Measurements from ENCODE around the gene KCNMA1.

The KCNMA1 gene

DNA sequence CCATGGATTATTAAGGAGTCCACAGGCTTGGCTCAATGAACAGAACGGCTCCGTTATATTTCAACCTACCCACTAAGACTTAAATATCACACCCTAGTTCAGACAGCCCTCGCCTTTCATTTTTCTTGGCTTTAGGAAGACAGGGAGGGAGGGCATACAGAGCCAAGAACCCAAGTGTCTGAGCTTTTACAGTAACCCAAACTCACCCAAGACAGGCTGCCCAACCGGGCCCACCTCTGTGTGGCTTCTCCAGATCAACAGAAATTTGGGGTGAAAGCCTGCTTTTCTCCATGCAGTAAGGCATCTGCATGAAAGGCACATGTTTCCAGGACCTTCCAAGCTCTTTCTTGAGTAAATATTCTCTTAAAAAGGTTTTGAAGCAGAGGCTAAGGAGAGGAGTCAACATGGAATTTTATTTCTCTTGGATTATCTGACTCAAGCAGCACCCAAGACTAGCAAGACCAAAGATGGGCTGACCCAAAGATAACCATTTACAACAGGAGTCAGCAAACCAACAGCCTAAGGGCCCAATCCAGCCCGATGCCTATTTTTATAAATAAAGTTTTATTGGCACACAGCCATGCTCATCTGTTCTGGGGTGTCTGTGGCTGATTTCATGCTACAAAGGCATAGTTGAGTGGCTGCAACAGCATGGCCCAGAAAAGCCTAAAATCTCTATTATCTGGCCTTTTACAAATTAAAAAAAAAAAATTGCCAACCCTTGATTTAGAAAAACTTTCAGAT, 90.1 kb downstream of the KCNMA1 start:
- H3K36me3 ChIP-seq (ENCODE audit: control insufficient read depth, insufficient read depth, low read length), result no peaks in the 10 kb centered on the region
- no peak for DNase-seq (ENCODE audit: low read depth, low spot score)
- H3K4me1 ChIP-seq (ENCODE audit: control insufficient read depth, insufficient read depth, low read length), result no peaks in the 10 kb centered on the region
- H3K27me3 ChIP-seq (ENCODE audit: control insufficient read depth, insufficient read depth, low read length), result no peaks in the 10 kb centered on the region
- H3K4me3 ChIP-seq (ENCODE audit: low read length), result no peak overlapping the region
- WGBS (ENCODE audit: insufficient coverage, insufficient read length), result no CpG with 5 or more reads among the region's 5 CpGs
- no peaks in the 10 kb centered on the region for H3K9me3 ChIP-seq (ENCODE audit: control insufficient read depth, insufficient read depth, low read length)
- no peak overlapping the region for H3K27ac ChIP-seq (ENCODE audit: low read length)

DNA sequence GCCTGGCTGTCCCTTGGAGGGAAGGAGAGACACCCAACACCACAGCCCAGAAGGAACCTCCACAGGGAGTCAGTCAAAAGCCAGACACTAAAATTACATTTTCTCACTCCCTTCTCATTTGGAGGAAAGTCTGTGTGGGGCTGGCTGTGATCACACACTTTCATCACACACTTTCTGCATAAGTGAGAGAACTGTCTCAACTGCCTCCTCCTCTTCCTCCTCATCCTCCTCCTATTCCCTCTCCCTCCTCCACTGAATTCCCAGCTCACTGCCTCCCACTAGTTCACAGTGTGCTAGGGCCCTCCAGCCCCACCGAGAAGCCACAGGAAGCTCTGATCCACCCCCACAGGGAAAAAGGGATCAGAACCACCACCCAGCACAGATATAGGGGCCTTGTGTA, 91.6 kb downstream of the KCNMA1 start:
- no peak overlapping the region for H3K27ac ChIP-seq (ENCODE audit: low read length)
- H3K27me3 ChIP-seq (ENCODE audit: control insufficient read depth, insufficient read depth, low read length), result no peaks in the 10 kb centered on the region
- no peak for DNase-seq (ENCODE audit: low read depth, low spot score)
- H3K9me3 ChIP-seq (ENCODE audit: control insufficient read depth, insufficient read depth, low read length), result no peaks in the 10 kb centered on the region
- H3K4me3 ChIP-seq (ENCODE audit: low read length), result no peak overlapping the region
- H3K4me1 ChIP-seq (ENCODE audit: control insufficient read depth, insufficient read depth, low read length), result no peaks in the 10 kb centered on the region
- WGBS (ENCODE audit: insufficient coverage, insufficient read length), result no CpG with 5 or more reads among the region's 1 CpG
- H3K36me3 ChIP-seq (ENCODE audit: control insufficient read depth, insufficient read depth, low read length), result no peaks in the 10 kb centered on the region

DNA sequence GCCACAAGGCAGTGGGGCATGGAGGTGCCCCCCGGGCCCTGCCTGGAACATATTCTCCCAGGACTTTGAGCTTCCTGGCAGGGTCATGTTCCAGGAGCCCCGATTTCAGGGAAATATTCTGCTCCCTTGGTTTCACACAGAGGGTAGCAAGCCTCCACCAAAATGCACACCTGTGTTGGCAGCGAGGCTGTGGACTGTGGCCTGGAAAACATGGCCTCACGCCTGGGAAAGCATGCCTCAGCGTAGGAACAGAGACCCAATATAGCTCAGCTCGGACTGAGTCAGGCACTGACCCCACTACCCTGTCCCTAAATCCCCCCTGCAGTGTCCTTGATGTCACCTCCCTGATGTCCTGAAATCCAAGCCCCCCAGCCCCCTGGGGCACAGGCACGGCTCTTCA, 92.0 kb downstream of the KCNMA1 start:
- no CpG with 5 or more reads among the region's 7 CpGs for WGBS (ENCODE audit: insufficient coverage, insufficient read length)

DNA sequence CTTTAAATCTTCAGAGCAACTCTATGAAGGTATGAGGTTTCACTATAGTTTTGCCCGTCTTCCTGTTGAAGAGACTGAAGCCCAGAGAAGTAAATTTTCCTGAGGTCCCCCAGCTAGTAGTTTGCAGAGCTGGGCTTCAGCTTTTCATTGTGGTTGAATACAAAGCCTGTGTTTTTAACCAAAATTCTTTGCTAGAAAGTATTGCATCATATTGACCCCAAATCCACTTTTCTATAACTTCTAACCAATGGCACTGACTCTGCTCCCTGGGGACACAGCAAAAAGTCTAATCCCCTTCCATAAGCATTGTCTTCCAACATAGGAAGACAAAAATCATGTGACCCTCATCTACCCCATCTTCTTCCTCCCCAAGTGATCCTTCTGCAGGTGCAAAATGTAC, 93.0 kb downstream of the KCNMA1 start:
- H3K4me3 ChIP-seq (ENCODE audit: low read length), result no peak overlapping the region
- no peaks in the 10 kb centered on the region for H3K27me3 ChIP-seq (ENCODE audit: control insufficient read depth, insufficient read depth, low read length)
- no peaks in the 10 kb centered on the region for H3K9me3 ChIP-seq (ENCODE audit: control insufficient read depth, insufficient read depth, low read length)
- H3K36me3 ChIP-seq (ENCODE audit: control insufficient read depth, insufficient read depth, low read length), result no peaks in the 10 kb centered on the region
- WGBS (ENCODE audit: insufficient coverage, insufficient read length), result no CpG with 5 or more reads among the region's 1 CpG
- no peak overlapping the region for H3K27ac ChIP-seq (ENCODE audit: low read length)
- no peak for DNase-seq (ENCODE audit: low read depth, low spot score)
- H3K4me1 ChIP-seq (ENCODE audit: control insufficient read depth, insufficient read depth, low read length), result no peaks in the 10 kb centered on the region

More for the DNA sequence above, 92.0 kb downstream of the KCNMA1 start:
- H3K36me3 ChIP-seq (ENCODE audit: control insufficient read depth, insufficient read depth, low read length), result no peaks in the 10 kb centered on the region
- H3K4me3 ChIP-seq (ENCODE audit: low read length), result no peak overlapping the region
- no peaks in the 10 kb centered on the region for H3K9me3 ChIP-seq (ENCODE audit: control insufficient read depth, insufficient read depth, low read length)
- H3K27ac ChIP-seq (ENCODE audit: low read length), result no peak overlapping the region
- no peak for DNase-seq (ENCODE audit: low read depth, low spot score)
- H3K4me1 ChIP-seq (ENCODE audit: control insufficient read depth, insufficient read depth, low read length), result no peaks in the 10 kb centered on the region
- H3K27me3 ChIP-seq (ENCODE audit: control insufficient read depth, insufficient read depth, low read length), result no peaks in the 10 kb centered on the region

DNA sequence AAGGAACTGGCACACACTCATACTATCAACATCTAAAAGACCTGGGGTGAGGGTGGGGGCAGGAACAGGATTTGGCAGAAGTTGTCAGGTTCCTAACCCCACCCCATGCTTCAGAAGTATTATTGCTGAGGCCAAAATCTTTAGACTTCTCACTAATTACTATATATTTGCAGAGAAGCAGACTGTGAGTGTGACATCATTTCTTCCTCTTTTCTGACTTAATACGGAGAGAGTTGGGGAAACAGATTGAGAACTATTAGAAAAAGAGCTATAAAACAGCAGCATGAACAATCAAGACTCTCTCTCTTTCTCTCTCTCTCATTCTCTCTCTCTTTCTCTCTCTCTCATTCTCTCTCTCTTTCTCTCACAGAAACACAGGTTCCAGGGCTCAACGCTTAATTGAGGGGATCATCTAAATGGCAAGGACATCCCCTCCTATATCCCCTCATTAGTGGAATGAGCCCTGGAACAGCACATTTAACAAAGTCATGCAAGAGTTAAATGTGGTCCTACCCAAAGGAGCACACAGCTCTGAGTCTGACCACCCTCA, 94.8 kb downstream of the KCNMA1 start:
- no peaks in the 10 kb centered on the region for H3K36me3 ChIP-seq (ENCODE audit: control insufficient read depth, insufficient read depth, low read length)
- H3K4me3 ChIP-seq (ENCODE audit: low read length), result no peak overlapping the region
- H3K27me3 ChIP-seq (ENCODE audit: control insufficient read depth, insufficient read depth, low read length), result no peaks in the 10 kb centered on the region
- no peak for DNase-seq (ENCODE audit: low read depth, low spot score)
- no peaks in the 10 kb centered on the region for H3K4me1 ChIP-seq (ENCODE audit: control insufficient read depth, insufficient read depth, low read length)
- no CpG with 5 or more reads among the region's 2 CpGs for WGBS (ENCODE audit: insufficient coverage, insufficient read length)
- no peak overlapping the region for H3K27ac ChIP-seq (ENCODE audit: low read length)
- no peaks in the 10 kb centered on the region for H3K9me3 ChIP-seq (ENCODE audit: control insufficient read depth, insufficient read depth, low read length)

DNA sequence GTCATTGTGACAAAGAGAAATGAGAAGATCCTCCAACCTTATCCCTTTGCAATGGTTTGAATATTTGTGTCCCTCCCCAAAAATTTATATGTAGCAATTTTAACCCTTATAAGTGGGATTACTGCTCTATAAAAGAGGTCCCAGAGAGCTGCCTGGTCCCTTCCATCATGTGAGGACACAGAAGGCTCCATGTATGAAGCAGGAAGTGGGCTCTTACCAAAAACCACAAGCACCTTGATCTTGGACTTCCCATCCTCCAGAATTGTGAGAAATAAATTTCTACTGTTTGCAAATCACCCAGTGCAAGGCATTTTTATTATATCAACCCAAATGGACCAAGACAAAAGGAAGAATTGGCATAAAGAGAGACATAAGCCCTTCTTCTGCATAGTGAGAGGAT, 95.7 kb downstream of the KCNMA1 start:
- DNase-seq (ENCODE audit: low read depth, low spot score), result no peak
- no peaks in the 10 kb centered on the region for H3K27me3 ChIP-seq (ENCODE audit: control insufficient read depth, insufficient read depth, low read length)
- no peak overlapping the region for H3K4me3 ChIP-seq (ENCODE audit: low read length)
- H3K27ac ChIP-seq (ENCODE audit: low read length), result no peak overlapping the region
- H3K9me3 ChIP-seq (ENCODE audit: control insufficient read depth, insufficient read depth, low read length), result no peaks in the 10 kb centered on the region
- no peaks in the 10 kb centered on the region for H3K4me1 ChIP-seq (ENCODE audit: control insufficient read depth, insufficient read depth, low read length)
- no peaks in the 10 kb centered on the region for H3K36me3 ChIP-seq (ENCODE audit: control insufficient read depth, insufficient read depth, low read length)

DNA sequence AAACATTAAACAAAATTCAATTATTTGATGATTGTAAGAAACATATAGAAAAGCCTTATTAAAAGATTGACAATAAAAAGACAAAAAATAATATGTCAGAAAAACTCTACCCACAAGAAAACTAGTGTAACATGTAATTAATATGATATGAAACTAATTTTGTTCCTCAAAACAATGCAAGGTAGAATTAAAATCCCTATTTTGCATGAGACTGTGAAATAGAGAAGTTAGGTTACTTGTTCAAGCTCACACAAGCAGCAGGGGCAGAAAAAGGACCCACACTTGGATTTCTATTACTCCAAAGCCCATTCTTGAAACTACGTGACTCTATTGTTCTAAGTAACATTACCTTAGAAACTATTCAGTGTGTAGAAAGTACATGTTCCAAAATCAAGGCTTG, 96.4 kb downstream of the KCNMA1 start:
- WGBS (ENCODE audit: insufficient coverage, insufficient read length), result no CpG with 5 or more reads among the region's 1 CpG

DNA sequence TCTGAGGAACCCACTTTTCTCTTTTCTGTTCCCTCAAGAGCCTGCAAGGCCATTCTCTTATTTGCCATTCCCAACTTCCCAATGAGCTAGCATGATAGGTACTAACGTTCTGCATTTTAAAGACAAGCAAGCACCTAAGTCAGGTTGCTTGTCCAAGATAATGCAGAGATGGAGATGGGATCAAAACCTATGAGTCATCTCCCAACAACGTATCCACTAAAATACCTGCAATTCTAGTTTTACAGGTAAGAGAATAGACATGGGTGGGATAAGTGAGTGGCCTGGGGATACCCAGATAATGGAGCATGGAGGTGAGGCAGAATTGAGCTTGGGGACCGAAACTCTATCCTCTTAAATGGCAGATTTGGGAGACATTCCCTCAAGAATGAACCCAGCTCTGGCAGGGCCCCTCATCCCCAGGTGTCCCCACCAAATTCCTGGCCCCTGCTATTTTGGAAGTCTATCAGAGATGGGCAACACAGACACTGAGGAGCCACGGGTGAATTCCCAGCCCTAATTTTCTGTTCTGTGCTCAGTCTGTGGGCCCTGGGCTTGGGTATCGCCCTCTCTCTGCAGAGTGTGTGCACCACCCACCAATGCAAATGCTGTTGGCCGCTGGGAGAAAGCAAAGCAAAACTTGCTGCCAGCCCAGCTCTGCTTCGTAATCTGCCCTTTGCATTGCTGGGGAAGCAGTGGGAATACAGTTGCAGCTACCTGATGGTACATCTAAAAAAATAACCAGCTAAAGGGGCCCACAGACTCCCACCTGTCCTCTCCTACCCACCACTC, 98.3 kb downstream of the KCNMA1 start:
- Histone ChIP-seq H3K4me1 (ENCODE audit: control insufficient read depth, insufficient read depth, low read length) (no peaks in the 10 kb centered on the region), H3K4me3 (ENCODE audit: low read length) (no peak overlapping the region)
- WGBS (ENCODE audit: insufficient coverage, insufficient read length), result no CpG with 5 or more reads among the region's 7 CpGs

More for the DNA sequence above, 96.4 kb downstream of the KCNMA1 start:
- no peak for DNase-seq (ENCODE audit: low read depth, low spot score)
- no peaks in the 10 kb centered on the region for H3K36me3 ChIP-seq (ENCODE audit: control insufficient read depth, insufficient read depth, low read length)
- no peak overlapping the region for H3K4me3 ChIP-seq (ENCODE audit: low read length)
- H3K4me1 ChIP-seq (ENCODE audit: control insufficient read depth, insufficient read depth, low read length), result no peaks in the 10 kb centered on the region
- no peaks in the 10 kb centered on the region for H3K9me3 ChIP-seq (ENCODE audit: control insufficient read depth, insufficient read depth, low read length)
- H3K27me3 ChIP-seq (ENCODE audit: control insufficient read depth, insufficient read depth, low read length), result no peaks in the 10 kb centered on the region
- H3K27ac ChIP-seq (ENCODE audit: low read length), result no peak overlapping the region

DNA sequence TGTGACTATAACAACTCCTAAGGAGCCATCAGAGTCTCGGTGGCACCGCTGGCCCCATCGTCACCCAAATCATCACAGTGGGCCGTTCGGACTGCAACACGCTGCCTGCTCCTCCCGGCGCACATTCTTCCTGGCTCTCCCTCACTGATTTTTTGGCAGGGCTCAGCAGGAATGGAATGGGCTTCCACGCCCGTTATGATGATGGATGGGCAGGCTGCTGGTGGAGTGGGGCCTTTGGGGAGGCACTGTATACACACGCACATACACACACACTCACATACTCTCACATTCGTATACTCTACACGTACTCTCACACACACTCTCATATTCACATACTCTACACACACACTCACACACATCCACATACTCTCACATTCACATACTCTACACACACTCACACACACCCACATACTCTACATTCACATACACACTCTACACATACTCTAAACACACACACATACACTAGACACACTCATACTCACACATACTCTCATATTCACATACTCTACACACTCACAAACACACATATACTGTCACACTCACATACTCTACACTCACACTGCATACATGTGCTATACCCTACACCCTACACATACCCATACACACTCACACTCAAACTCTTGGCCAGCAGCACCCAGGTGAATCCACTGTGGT, 99.8 kb downstream of the KCNMA1 start:
- Histone ChIP-seq H3K36me3 (ENCODE audit: control insufficient read depth, insufficient read depth, low read length) (no peaks in the 10 kb centered on the region), H3K4me3 (ENCODE audit: low read length) (no peak overlapping the region), H3K27ac (ENCODE audit: low read length) (no peak overlapping the region), H3K4me1 (ENCODE audit: control insufficient read depth, insufficient read depth, low read length) (no peaks in the 10 kb centered on the region), H3K9me3 (ENCODE audit: control insufficient read depth, insufficient read depth, low read length) (no peaks in the 10 kb centered on the region), H3K27me3 (ENCODE audit: control insufficient read depth, insufficient read depth, low read length) (no peaks in the 10 kb centered on the region)
- no peak for DNase-seq (ENCODE audit: low read depth, low spot score)
- 100% methylated on average over 2 of the region's 13 CpGs for WGBS (ENCODE audit: insufficient coverage, insufficient read length)

More for the DNA sequence above, 98.3 kb downstream of the KCNMA1 start:
- Histone ChIP-seq H3K36me3 (ENCODE audit: control insufficient read depth, insufficient read depth, low read length) (no peaks in the 10 kb centered on the region), H3K27ac (ENCODE audit: low read length) (no peak overlapping the region), H3K9me3 (ENCODE audit: control insufficient read depth, insufficient read depth, low read length) (no peaks in the 10 kb centered on the region), H3K27me3 (ENCODE audit: control insufficient read depth, insufficient read depth, low read length) (no peaks in the 10 kb centered on the region)
- no peak for DNase-seq (ENCODE audit: low read depth, low spot score)

DNA sequence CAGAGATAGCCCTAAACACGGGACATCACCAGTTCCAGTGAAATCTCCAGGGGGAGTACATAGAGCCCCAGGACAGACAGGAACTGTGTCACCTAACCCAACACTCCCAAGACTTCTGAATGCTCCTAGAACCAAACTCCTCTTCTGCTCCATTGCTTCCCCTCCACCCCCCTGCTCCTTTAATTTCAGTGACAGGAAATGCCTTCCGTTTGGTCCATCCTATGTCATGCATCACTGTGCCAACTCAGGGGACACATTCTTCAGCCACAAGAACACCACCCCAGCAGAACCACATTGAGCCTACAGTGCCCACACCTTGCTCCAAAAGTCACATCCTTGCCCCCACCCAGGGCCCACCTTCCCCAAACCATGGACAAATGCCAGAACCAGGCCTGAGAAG, 100.5 kb downstream of the KCNMA1 start:
- Histone ChIP-seq H3K27ac (ENCODE audit: low read length) (no peak overlapping the region), H3K27me3 (ENCODE audit: control insufficient read depth, insufficient read depth, low read length) (no peaks in the 10 kb centered on the region), H3K4me1 (ENCODE audit: control insufficient read depth, insufficient read depth, low read length) (no peaks in the 10 kb centered on the region), H3K4me3 (ENCODE audit: low read length) (no peak overlapping the region), H3K9me3 (ENCODE audit: control insufficient read depth, insufficient read depth, low read length) (no peaks in the 10 kb centered on the region), H3K36me3 (ENCODE audit: control insufficient read depth, insufficient read depth, low read length) (no peaks in the 10 kb centered on the region)
- WGBS (ENCODE audit: insufficient coverage, insufficient read length), result no CpG with 5 or more reads among the region's 2 CpGs
- DNase-seq (ENCODE audit: low read depth, low spot score), result no peak

Measured in iPS DF 6.9 (cell line).